ENCODE results near the gene AMN1. TPM values are rescaled to one million over a fixed set of nuclear protein-coding genes. Genes with fewer than 3 reads are reported as not detected.

Gene AMN1
- total and polyA plus RNA-seq, 2 of the 13 experiments (the other 11 are each of a cell fraction or from before 2014, with no cell fraction given), result 7.5 to 26.5 TPM

GRCh38 chr12:31728289-31728916 is 418 bp downstream of the AMN1 start (continued):
- TF ChIP-seq ZNF264 (CRISPR knock-in tag; IDR thresholded peaks at IDR 0.05) (no peak), U2AF1 (optimal IDR thresholded peaks at IDR 0.05; ENCODE audit: low read depth, low read length) (peak; percentile 35), KDM1A (CRISPR knock-in tag; IDR thresholded peaks at IDR 0.05) (0 out of 2 replicates have a peak, but pooled peaks have one; percentile 24), MEIS1 (CRISPR knock-in tag; IDR thresholded peaks at IDR 0.05; ENCODE audit: borderline replicate concordance) (0 out of 2 replicates have a peak, but pooled peaks have one; percentile 2), ZNF331 (CRISPR knock-in tag; IDR thresholded peaks at IDR 0.05) (no peak), ZNF574 (CRISPR knock-in tag; IDR thresholded peaks at IDR 0.05) (no peak), ZNF230 (CRISPR knock-in tag; IDR thresholded peaks at IDR 0.05) (no peak), KMT2A (CRISPR knock-in tag; IDR thresholded peaks at IDR 0.05) (0 out of 2 replicates have a peak, but pooled peaks have one; percentile 12), ESRRA (CRISPR knock-in tag; IDR thresholded peaks at IDR 0.05; ENCODE audit: low read depth) (no peak), ZNF850 (CRISPR knock-in tag; conservative IDR thresholded peaks at IDR 0.05) (no peak), CHD2 (IDR thresholded peaks at IDR 0.05; ENCODE audit: low read depth, low read length) (no peak), ARID2 (CRISPR knock-in tag; IDR thresholded peaks at IDR 0.05; ENCODE audit: borderline replicate concordance) (no peak), ZUFSP (CRISPR knock-in tag; IDR thresholded peaks at IDR 0.05; ENCODE audit: borderline replicate concordance) (no peak), MXD3 (CRISPR knock-in tag; IDR thresholded peaks at IDR 0.05) (0 out of 2 replicates have a peak, but pooled peaks have one; percentile 1), KDM5B (CRISPR knock-in tag; IDR thresholded peaks at IDR 0.05; ENCODE audit: borderline replicate concordance) (no peak), ZNF224 (CRISPR knock-in tag; IDR thresholded peaks at IDR 0.05) (0 out of 2 replicates have a peak, but pooled peaks have one; percentile 1), PHF20 (CRISPR knock-in tag; IDR thresholded peaks at IDR 0.05) (no peak), ZFP90 (CRISPR knock-in tag; IDR thresholded peaks at IDR 0.05; ENCODE audit: borderline replicate concordance) (no peak)
- TF ChIP-seq, protein P1, sequence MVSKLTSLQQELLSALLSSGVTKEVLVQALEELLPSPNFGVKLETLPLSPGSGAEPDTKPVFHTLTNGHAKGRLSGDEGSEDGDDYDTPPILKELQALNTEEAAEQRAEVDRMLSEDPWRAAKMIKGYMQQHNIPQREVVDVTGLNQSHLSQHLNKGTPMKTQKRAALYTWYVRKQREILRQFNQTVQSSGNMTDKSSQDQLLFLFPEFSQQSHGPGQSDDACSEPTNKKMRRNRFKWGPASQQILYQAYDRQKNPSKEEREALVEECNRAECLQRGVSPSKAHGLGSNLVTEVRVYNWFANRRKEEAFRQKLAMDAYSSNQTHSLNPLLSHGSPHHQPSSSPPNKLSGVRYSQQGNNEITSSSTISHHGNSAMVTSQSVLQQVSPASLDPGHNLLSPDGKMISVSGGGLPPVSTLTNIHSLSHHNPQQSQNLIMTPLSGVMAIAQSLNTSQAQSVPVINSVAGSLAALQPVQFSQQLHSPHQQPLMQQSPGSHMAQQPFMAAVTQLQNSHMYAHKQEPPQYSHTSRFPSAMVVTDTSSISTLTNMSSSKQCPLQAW (CRISPR knock-in tag; IDR thresholded peaks at IDR 0.05), result no peak
- TF ChIP-seq, protein P2, sequence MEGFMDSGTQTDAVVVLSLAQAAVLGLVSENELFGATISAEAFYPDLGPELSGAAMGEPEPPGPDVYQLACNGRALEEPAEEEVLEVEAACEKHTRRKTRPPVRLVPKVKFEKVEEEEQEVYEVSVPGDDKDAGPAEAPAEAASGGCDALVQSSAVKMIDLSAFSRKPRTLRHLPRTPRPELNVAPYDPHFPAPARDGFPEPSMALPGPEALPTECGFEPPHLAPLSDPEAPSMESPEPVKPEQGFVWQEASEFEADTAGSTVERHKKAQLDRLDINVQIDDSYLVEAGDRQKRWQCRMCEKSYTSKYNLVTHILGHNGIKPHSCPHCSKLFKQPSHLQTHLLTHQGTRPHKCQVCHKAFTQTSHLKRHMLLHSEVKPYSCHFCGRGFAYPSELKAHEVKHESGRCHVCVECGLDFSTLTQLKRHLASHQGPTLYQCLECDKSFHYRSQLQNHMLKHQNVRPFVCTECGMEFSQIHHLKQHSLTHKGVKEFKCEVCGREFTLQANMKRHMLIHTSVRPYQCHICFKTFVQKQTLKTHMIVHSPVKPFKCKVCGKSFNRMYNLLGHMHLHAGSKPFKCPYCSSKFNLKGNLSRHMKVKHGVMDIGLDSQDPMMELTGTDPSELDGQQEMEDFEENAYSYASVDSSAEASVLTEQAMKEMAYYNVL (CRISPR knock-in tag; IDR thresholded peaks at IDR 0.05; ENCODE audit: borderline replicate concordance), result no peak

Data from HepG2 (cell line).